HG02798 (cell line): ENCODE measurements around the gene SEC63.
"Not testable (repeated sequence)": the region's sequence is repeated elsewhere in the genome, so short reads cannot be mapped to it uniquely, and the experiment has no call there.

Experiments used
- ATAC-seq: cut with Tn5 transposase; IDR thresholded peaks from one replicate; pipeline ENCODE4 v1.9.1; 2021; ENCODE audit warnings: mild to moderate bottlenecking; ENCODE audit not compliant: unreplicated experiment, poor library complexity

The SEC63 gene

DNA sequence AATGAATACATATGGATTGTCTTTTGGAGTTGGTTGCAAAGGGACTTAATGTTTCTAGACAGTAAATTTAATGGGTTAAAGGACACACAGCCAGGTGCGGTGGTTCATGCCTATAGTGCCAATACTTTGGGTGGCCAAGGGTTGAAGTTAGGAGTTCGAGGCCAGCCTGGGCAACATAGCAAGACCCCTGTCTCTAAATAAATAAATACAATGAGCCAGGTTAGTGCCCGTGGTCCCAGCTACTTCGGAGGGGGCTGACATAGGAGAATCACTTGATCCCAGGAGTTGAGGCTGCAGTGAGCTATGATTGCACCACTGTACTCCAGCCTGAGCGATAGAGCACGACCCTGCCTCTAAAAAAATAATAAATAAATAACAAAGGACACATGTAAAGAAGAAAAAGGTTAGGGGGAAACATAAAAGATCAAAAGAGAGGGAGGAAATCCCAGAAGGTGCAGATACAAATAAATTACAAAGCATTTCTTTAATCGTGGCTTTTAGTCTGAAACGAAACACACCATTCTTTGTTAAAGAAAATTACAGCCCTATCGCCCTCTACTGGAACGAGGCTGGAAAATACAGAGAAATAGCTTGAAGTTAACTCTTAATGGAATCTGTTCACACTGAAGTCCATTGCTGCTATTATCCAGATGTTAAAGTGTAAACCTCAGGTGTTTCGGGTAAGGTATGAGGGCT, 91.3 kb downstream of the SEC63 start:
- ATAC-seq, result no peak

DNA sequence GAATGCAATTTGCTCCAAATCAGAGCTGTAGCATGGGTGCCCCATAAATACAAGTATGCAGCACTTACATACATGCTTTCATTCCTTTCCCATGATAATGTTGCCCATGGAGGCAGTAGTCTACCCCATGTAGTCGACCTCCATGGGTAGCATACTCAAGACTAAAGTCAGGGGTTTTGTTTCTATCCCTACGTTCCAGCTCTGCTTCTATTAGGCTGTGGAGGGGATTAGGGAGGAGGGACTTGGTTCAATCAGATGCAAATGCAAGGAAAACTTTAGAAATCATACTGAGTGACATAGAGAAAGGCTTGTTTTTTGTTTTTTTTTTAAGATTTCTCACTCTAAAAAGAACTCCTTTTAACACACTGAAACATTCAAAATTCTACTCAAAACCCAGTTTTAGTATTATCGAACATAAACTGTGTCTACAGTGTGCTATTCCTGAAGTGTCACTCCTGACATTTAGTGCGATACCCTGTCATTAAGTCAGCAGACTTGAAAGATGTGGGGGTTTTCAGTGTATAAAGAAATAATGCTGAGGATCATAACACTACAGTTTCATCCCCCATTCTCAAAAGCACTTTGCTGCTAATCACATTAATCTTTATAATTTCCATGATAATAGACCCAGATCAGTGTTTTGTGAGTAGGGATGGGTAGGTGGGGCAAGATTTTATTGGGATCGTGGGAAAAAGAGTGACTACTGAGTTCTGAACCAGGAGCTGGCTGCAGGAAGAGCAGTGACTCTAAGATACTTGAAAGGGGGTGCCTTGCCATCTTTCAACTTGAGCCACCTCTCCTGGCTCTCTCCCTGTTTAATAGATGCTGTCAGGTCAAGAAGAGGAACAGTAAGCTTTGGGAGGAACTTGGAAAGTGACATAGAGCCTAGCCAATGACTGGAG, 93.5 kb downstream of the SEC63 start:
- no peak for ATAC-seq

DNA sequence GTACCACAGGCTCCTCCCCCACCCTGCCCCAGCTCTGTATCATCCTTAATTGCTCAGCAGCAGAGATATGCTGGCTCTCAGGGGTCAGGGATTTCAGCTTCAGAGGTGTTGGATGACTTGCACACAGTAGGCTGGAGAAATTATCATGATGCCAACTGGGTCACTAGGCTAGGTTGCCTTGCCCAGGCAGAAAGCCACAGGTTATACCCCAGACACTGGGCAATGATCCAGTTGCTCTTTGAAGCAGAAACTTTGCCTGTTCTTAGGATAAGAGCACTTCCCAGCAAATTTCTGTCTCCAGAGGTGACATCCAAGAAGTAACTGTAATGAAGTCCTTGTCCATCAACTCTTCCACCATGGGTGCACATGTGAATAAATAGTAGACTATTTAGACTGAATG, 95.6 kb downstream of the SEC63 start:
- no peak for ATAC-seq

DNA sequence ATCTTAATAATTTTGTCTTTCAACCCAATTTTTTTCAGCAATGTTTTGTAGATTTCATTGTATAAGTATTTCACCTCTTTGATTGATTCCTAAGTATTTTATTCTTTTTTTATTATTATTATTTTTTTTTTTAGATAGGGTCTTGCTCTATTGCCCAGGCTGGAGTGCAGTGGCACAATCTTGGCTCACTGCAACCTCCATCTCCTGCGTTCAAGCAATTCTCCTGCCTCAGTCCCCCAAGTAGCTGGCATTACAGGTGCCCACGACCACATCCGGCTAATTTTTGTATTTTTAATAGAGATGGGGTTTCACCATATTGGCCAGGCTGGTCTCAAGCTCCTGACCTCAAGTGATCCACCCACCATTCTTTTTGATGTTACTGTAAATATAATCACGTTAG, 97.0 kb downstream of the SEC63 start:
- ATAC-seq, result not testable (repeated sequence)

DNA sequence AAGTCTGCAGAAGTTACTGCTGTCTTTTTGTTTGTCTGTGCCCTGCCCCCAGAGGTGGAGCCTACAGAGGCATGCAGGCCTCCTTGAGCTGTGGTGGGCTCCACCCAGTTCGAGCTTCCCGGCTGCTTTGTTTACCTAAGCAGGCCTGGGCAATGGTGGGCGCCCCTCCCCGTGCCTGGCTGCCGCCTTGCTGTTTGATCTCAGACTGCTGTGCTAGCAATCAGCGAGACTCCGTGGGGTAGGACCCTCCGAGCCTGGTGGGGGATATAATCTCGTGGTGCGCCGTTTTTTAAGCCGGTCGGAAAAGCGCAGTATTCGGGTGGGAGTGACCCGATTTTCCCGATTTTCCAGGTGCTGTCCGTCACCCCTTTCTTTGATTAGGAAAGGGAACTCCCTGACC, 97.9 kb downstream of the SEC63 start:
- ATAC-seq, result not testable (repeated sequence)

DNA sequence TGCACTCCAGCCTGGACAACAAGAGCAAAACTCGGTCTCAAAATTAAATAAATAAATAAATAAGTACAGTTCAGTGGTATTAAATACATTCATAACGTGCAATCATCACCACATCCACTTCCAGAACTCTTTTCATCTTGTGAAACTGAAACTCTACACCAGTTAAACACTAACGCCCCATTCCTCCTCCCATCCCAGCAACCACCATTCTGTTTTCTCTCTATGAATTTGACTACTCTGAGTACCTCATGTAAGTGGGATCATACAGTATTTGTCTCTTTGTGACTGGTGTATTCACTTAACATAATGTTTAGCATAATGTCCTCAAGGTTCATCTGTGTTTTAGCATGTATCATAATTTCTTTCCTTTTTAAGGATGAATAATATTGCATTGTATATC, 104.8 kb downstream of the SEC63 start:
- ATAC-seq, result no peak

DNA sequence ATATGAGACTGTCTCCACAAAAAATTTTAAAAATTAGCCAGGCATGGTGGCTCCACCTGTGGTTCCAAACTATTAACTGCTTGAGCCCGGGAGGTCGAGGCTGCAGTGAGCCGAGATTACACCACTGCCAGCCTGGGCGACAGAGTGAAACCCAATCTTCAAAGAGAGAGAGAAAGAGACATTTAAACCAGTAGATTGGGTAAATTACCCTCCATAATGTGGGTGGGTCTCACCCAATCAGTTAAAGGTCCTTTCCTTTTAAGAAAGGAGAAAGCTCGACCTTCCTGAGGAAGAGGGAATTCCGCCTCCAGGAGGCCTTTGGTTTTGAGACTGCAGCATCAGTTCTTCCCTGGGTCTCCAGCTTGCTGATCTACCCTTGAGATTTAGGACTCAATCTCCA, 108.7 kb downstream of the SEC63 start:
- ATAC-seq, result no peak

DNA sequence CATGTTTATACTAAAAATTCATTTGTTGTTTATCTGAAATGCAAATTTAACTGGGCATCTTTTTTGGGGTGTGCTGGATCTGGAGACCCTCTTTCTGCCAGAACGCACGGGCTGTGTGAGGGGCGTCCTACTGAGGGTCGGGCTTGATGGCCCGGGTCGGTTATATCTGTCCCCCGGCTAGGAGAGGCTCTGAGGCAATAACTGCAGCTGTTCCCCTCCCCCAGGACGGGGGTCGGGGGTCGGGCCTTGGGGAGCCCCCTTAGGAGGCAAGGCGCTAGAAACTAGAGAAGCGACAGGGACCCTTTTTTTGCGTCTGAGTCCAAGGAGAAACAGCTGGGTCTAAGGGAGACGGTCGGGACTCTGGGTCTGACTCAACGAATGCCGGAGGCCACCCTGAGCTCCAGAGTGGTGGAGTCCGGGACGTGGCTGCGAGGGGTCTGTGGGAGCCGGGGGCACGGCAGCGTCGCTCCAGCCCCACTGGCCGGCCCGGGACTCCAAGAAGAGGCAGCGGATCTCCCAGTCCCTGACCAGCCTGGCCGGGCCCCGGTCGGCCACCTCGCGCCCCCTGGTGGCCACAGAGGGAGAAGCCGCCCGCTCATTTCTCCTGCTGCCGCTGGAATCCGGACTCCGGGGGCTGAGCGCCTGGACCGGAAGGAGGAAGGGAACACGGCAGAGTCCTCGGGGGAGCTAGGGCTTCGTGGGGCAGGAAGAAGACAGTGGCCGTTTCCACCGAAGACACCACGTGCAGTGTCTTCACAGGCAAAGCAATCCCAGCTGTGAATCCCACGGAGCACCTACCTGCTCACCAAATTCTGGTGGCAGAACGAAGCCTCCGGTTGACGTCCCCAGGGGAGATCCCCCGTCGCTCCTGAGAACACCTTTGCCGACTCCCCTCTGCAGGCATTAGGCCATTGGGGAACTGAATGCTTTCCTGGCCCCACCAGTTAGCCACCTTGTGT, 109.9 kb downstream of the SEC63 start:
- peak; percentile 83 for ATAC-seq

DNA sequence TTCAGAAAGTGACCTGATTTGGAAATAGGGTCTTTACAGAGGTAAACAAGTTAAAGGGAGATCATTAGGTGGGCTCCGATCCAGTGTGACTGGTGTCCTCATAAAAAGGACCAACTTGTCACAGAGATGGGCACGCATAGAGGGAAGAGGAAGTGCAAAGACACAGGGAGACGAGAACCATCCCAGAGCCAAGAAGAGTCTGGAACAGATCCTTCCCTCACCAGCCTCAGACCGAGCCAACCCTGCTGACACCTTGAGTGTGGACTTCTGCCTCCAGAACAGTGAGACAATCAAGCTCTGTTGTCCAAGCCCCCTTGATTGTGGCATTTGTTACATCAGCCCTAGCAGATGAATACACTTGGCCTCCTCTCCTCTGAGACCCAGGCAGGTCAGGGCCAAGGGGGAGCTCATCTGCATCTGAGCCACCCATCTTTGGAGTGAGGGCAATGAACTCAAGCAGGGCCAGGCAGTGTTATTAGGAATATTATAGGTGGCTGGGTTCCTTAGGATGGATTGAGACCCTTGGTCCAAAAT, 111.7 kb downstream of the SEC63 start:
- ATAC-seq, result no peak

DNA sequence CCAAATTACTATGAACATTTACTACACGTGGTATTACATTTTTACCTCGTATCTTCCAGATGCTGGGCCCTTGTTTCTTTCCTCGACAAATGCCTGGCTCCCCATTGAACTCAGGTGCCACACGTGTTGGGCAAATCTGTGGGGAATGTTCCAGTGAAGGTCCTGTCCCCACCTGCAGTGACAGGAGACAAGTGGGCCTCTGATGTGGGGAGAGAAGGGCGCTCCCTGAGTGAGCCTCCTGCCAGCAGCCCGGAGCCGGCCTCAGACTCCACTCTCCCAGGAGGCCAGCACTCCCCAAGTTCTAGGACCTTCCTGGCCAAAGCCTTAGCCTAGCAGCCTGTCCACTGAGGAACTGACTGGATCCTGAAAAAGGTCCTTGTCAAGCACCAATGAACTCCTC, 112.2 kb downstream of the SEC63 start:
- ATAC-seq, result no peak

DNA sequence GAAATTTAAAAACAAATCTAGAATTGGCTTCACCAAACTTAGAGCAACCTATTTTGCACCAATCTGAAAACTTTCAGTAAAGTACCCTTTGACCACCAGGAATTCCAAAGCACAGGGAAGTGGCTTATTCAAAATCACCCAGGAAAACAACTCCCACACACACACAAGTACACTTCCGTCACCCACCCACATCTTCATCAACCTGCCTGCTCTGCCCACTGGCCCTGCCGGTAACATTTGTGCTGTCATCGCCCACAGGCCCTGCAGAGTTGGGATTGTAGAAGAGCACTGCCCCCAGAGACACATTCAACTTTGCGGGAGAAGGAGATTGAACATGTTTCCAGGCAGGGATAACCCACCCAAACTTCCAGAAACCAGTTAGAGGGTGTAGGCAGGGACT, 114.6 kb downstream of the SEC63 start:
- no peak for ATAC-seq

DNA sequence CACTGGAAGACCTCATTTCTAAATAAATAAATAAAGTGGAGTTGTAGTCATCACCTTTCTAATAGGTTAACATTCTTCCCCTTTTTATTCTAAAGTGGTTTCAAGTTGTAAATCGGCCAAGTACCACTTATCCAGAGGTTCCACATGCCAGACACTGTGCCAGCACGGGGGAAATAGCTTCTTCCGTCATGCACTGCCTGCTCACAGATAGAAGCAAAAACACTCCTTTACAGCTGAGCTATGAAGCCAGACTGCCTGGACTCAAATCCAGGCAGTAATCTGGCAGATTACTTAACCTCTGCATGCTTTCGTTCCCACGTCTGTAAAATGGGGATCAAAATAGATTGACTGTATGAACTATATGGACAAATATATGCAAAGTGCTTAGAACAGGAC, 116.7 kb downstream of the SEC63 start:
- no peak for ATAC-seq

DNA sequence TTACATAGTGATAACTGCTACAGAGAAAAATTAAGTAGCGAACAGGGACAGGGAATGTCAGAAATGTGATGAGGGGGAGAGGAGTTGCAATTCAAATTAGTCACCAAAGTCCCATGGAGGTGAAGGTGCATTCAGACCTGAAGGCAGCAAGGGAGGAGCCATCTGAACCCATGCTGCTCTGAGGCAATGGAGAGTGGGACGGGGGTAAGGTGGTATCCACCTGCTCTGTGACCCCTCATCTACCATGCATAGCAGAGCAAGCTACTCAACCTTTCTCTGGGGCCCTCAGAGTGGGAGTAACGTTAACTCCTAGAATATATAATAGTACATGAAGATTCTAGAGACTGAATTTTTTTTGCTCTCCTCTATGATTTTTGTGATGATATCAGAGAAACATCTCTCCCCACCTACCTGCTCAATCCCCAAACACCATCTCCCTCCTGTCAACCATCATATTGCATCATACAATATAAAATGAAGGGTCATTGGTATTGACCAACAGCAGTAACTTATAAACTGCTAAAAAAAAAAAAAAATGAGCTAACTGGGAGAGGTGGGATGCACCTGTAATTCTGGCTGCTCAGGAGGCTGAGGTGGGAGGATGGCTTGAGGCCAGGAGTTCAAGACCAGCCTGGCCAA, 117.3 kb downstream of the SEC63 start:
- ATAC-seq, result no peak

DNA sequence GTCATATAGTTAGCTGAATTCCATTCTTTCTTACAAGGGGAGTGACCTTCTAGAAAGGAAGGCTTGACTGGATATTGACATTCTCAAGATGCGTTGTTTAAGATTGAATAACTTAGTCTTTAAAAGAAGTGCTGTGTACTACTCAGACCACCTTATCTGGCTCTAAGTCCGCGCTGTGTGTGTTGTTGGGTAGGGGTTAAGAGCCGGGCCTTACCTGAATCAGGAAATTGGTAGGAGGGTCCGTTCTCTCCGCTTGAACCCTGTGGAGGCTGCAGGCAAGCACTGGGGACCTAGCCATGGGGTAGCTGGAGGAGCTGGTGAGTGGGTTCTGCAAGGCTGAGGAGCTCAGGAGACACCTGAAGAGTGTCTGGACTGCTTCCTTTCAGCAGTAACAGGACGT, 124.9 kb downstream of the SEC63 start:
- ATAC-seq, result no peak

DNA sequence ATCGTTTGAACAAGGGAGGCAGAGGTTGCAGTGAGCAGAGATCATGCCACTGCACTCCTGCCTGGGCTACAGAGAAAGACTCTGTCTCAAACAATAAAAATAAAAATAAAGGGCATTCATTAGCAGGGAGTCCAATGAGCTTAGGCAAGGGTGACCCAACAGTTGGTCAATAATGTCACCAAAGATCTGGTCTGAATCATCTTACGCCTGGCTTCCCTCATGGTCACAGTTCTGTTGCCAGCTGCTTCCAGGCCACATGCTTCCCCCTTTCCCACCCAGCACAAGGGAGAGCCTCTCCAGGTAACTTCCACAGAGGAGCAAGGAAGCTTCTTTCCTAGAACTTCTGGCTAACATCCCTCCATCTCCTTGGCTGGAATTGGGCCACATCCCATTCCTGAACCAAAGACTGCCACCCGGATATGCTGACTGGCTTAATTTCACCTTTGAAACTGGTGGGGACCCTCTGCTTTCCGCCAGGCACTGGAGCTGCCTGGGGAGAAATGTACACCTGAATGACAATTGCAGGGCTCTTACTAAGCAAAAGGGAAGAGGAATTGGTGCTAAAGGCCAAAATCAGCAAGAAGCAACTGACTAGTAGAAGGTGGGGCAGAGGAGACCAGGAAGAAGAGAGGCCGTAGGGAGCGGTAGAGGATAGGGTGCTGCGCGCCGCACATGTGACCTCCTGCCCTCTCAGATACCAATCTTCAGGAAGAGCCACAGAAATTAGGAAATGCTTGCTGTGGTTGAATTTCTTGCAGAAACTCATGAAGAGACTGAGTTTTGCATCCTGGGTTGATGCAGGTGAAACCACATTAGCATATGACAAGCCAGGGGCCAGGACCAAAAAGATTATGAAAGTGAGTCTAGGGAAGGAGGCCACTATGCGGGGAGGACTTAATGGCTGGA, 125.6 kb downstream of the SEC63 start:
- no peak for ATAC-seq

DNA sequence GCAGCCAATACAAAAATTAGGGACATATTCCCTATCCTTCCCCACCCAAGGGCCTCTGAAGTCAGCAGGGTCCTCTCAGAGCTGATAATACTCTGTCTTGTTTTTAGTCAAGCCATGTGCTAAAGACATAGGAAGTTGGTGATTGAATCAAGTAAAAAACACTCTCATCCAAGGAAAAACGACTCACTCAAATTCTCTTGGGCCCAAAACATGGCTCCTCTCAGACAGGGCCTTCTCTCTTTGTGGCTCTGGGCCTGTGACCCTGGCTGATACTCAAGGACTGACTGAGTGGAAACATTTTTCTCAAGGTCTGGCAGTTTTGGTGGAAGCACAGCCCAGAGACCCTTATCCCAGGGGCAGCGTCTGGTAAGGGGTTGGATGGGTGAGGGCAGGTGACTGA, 127.9 kb downstream of the SEC63 start:
- ATAC-seq, result no peak

DNA sequence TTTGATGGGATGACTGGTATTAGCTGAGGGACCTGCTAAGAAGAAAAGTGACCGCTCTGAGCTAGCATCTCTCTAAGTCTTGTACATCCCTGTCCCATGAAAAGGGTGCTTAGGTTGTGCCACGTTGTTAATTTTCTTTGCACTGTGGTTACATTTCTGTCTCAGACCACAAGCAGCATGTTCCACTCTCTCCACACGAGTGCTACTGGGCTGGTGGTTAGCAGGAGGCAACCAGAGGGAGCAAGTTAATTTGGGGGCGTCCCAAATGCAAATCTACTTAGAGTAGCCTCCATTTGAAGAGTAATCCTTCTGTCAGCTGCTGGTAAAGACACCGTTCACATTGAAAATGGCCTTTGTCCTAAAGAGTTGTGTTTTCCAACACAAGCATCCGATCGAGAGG, 130.5 kb downstream of the SEC63 start:
- no peak for ATAC-seq

DNA sequence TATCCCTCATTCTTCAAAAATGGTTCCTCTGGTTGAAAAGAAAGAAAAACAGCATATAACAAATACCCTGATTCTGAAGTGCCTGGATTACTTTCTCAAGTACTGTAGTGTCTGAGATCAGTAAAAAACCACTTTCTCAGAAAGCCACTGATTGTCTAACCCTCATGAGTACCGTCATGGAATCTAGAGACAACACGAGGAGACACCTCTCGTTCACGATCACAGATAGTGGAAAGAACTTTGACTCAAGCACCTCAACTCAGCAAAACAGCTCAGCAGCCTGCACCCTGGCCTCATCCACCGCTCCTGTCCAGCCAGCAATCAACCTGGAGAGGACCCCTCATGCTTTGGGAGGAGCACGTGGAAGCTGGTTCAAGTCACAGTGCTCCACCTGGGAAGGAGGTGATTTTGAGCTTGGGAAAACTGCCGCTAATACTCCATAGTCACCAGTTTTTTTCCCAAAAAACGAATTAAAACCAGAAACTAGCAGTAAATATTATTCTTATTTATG, 134.9 kb downstream of the SEC63 start:
- ATAC-seq, result no peak
